Left lung (tissue), 10 donors: ENCODE data around the gene TNNT2. TPM values are rescaled to one million over a fixed set of nuclear protein-coding genes. Genes with fewer than 3 reads are reported as not detected.

ENCODE experiments used
- ATAC-seq: fragments of 200-7000 bp; cut with Tn5 transposase; one replicate; pipeline ENCODE4 v1.9.1; 2020; ENCODE audit warnings: moderate library complexity
- DNase-seq, 4 donors: peaks; one replicate each; pipeline ENCODE4 v3.0.0-alpha.2; 2013 to 2020
- H3K27ac ChIP-seq, 2 donors: fragments of 200-600 bp; sonication (generic) in 1 of 2; one replicate each; pipeline versions ENCODE4 v1.5.0 to v1.8.0; 2020 to 2021
- H3K27me3 ChIP-seq, 2 donors: fragments of 200-600 bp; sonication (generic) in 1 of 2; one replicate each; pipeline versions ENCODE4 v1.5.0 to v1.8.0; 2020 to 2021
- H3K36me3 ChIP-seq, 2 donors: fragments of 200-600 bp; sonication (generic) in 1 of 2; one replicate each; pipeline versions ENCODE4 v1.5.0 to v1.8.0; 2020 to 2021
- H3K4me1 ChIP-seq, 2 donors: fragments of 200-600 bp; one replicate each; pipeline ENCODE4 v1.8.0; 2021
- H3K4me3 ChIP-seq, 2 donors: fragments of 200-600 bp; sonication (generic) in 1 of 2; one replicate each; pipeline versions ENCODE4 v1.5.0 to v1.8.0; 2020 to 2021; ENCODE audit warnings: mild to moderate bottlenecking in 1 of 2
- H3K9me3 ChIP-seq, 2 donors: fragments of 200-600 bp; sonication (generic) in 1 of 2; one replicate each; pipeline versions ENCODE4 v1.5.0 to v1.8.0; 2020 to 2021
- intact Hi-C, 2 donors: fragments of 100-400 bp; cut with DNase I; formaldehyde crosslinking; loops; one replicate each; pipeline versions ENCODE4 v1.11.2 to v1.14.2; 2022
- polyA plus RNA-seq, 6 donors: library from polyadenylated mRNA; unstranded; fragments of 120-200 nt; gene quantifications; one replicate each; pipeline ENCODE4 v1.2.1, GENCODE V29; 2013; ENCODE audit not compliant: insufficient read length in 6 of 6
- total RNA-seq, 2 donors: library from RNA; stranded (reverse); fragmentation: NEBNext Ultra II Directional; extraction: Animal tissue kit (Norgen Biotek cat#: 25700); gene quantifications; one replicate each; pipeline ENCODE4 v1.2.1, GENCODE V29; 2021
- TF ChIP-seq, protein P1 (sequence below), 2 donors: fragments of 200-600 bp; sonication (generic) in 1 of 2; IDR thresholded peaks; one replicate each; pipeline versions ENCODE4 v1.5.0 to v1.8.0; 2021; ENCODE audit warnings: antibody characterized with exemption in 2 of 2
- donor health status: DM: no; HTN: yes; CAD: no.
- donor health status: DM: no; HTN: no; CAD: no.

Gene TNNT2
- total and polyA plus RNA-seq, 8 donors = 3.2 to 6.5 (median 5.1) TPM

DNA sequence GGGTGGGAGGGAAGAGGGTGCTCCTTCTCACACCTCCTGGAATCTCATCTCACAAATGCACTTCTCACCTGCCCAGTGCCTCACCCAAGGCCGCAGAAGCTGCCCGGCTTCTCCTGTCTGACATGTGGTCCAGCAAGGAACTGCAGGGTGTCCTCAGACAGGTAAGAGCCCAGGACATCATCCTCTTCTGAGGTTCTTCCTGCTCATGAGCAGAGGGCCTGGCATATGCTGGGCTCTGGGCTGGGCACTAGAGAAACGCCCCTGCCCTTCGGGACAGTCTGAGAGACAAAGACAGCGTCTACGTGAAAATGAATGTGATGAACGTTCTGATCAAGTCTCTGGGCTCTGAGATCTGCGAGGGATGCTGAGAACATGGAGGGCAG lies 51.8 kb downstream of the TNNT2 start:
- no peak overlapping the region for H3K4me3 ChIP-seq
- no peaks in the 10 kb centered on the region for H3K36me3 ChIP-seq
- TF ChIP-seq, protein P1, sequence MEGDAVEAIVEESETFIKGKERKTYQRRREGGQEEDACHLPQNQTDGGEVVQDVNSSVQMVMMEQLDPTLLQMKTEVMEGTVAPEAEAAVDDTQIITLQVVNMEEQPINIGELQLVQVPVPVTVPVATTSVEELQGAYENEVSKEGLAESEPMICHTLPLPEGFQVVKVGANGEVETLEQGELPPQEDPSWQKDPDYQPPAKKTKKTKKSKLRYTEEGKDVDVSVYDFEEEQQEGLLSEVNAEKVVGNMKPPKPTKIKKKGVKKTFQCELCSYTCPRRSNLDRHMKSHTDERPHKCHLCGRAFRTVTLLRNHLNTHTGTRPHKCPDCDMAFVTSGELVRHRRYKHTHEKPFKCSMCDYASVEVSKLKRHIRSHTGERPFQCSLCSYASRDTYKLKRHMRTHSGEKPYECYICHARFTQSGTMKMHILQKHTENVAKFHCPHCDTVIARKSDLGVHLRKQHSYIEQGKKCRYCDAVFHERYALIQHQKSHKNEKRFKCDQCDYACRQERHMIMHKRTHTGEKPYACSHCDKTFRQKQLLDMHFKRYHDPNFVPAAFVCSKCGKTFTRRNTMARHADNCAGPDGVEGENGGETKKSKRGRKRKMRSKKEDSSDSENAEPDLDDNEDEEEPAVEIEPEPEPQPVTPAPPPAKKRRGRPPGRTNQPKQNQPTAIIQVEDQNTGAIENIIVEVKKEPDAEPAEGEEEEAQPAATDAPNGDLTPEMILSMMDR (IDR thresholded peaks at IDR 0.05) = no peak
- DNase-seq (no peak), ATAC-seq (no peak)
- H3K9me3 ChIP-seq = no peaks in the 10 kb centered on the region
- H3K27me3 ChIP-seq = no peaks in the 10 kb centered on the region
- H3K27ac ChIP-seq = no peak overlapping the region
- peaks cover 5 to 11% of the 10 kb centered on the region in 2 donors for H3K4me1 ChIP-seq
- intact Hi-C loops = no loop called here

DNA sequence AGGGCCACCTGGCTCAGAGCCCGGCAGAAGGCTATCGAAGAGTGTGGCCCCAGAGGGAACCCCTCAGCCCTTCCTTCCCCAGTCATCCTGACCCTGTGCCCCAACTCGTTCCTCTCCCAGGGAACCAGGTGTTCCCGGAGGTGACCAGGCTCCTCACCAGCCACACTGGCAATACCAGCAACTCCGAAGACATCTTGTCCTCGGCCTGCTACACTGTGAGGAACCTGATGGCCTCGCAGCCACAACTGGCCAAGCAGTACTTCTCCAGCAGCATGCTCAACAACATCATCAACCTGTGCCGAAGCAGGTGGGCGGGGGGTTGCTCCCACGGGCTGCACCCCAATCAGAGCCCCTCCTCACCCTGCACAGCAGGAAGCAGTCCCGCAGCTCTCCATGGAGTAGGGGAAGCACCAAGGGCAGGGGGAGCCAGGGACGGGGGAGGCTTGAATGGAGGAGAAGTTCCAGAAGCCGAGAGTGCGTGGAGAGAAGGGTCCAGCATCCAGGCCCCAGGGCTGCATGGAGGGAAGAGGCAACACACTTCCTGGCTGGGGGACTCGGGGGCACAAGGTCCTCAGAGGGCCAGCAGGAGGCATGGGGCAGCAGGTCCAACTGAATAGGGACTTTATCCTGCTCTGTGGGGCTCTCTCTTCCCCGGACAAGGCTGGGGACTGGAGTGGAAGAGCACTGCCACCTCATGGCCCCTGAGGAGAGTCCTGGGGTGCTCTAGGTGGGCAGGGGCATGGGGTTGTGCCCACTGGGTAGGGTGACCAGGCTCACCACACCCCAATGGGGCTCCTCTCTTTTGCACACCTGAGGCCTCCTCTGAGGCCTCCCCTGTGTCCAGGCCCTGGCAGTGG lies 52.4 kb downstream of the TNNT2 start:
- intact Hi-C loops = no loop called here
- Histone ChIP-seq H3K27ac (no peak overlapping the region), H3K4me3 (no peak overlapping the region), H3K4me1 (peaks cover 5 to 7% of the 10 kb centered on the region in 2 donors), H3K9me3 (no peaks in the 10 kb centered on the region), H3K36me3 (no peaks in the 10 kb centered on the region), H3K27me3 (no peaks in the 10 kb centered on the region)
- no peak for DNase-seq
- TF ChIP-seq, protein P1 (IDR thresholded peaks at IDR 0.05) = no peak
- no peak for ATAC-seq

DNA sequence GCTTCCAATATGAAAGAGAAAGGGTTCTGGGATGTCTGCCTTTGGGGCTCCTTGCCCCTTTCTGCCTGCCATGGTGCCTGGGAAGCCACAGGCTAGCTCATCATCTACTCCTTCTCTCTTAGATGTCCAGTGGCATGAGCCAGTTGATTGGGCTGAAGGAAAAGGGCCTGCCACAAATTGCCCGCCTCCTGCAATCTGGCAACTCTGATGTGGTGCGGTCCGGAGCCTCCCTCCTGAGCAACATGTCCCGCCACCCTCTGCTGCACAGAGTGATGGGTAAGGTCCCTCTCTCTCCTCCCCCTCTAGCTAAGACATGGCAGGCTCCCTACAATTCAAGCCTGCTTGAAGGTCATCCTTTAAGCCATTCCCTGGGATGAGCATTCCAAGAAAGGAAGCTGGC lies 53.2 kb downstream of the TNNT2 start:
- DNase-seq = no peak
- H3K4me3 ChIP-seq = no peak overlapping the region
- TF ChIP-seq, protein P1 (IDR thresholded peaks at IDR 0.05) = no peak
- H3K9me3 ChIP-seq = no peaks in the 10 kb centered on the region
- ATAC-seq = no peak
- H3K4me1 ChIP-seq = peaks cover under 1% of the 10 kb centered on the region in 2 donors
- no peaks in the 10 kb centered on the region for H3K36me3 ChIP-seq
- intact Hi-C loops = no loop called here
- no peak overlapping the region for H3K27ac ChIP-seq
- no peaks in the 10 kb centered on the region for H3K27me3 ChIP-seq

DNA sequence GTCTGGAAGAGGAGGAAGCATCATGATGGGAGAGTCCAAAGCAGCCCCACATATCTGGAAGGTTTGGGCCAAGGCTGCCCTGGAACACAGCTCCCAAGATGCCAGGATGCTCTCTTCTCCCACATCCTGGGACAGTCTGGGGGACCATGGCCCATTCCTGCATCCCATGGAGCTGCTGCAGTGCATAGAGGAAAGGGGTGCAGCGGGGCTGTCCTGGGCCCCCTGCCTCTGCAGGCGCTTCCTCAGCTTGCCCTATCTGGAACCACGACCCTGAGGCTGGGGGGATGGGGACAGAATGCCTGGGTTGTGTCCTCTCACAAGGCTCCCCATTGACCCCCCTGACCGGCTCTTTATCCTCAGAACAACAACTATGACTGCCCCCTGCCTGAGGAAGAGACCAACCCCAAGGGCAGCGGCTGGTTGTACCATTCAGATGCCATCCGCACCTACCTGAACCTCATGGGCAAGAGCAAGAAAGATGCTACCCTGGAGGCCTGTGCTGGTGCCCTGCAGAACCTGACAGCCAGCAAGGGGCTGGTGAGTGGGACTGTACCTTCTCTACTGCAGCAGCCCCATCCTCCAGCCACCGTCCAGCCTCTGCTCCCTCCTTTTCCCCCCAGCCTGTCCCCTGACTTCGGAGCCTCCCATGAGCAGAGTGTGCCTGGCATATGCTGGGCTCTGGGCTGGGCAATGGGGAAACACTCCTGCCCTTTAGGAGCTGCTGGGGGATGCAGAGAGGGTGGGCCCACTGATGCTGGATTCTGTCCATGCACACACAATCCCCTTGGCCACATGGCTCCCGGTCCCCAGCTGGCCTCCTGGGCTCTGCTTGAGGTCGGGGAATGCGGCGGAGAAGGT lies 54.6 kb downstream of the TNNT2 start:
- Histone ChIP-seq H3K27me3 (no peaks in the 10 kb centered on the region), H3K36me3 (no peaks in the 10 kb centered on the region), H3K4me3 (no peak overlapping the region), H3K4me1 (no peaks in the 10 kb centered on the region), H3K27ac (no peak overlapping the region), H3K9me3 (no peaks in the 10 kb centered on the region)
- intact Hi-C loops = no loop called here
- DNase-seq = no peak
- TF ChIP-seq, protein P1 (IDR thresholded peaks at IDR 0.05) = no peak
- no peak for ATAC-seq

DNA sequence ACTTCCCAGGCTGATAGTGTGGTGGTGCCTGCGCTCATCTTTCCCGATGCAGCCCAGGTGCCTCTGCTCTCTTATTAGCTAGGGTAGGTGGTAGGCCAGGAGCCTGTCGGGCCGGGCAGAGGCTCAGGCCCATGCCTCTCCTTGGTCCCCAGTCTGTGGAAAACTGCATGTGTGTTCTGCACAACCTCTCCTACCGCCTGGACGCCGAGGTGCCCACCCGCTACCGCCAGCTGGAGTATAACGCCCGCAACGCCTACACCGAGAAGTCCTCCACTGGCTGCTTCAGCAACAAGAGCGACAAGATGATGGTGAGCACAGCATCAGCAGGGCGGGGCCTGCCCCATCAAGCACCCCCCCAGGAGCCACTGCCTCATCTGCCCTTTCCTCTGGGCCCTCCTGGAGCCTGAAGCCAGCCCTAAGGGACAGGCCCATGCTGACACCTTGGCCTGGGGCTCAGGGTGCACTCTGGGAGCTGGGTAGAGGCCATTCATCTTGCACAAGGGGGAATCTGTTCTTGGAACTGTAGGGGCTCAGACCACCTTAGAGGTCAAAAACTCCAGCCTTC lies 55.6 kb downstream of the TNNT2 start:
- Histone ChIP-seq H3K9me3 (no peaks in the 10 kb centered on the region), H3K27me3 (no peaks in the 10 kb centered on the region), H3K4me1 (no peaks in the 10 kb centered on the region), H3K4me3 (no peak overlapping the region), H3K36me3 (no peaks in the 10 kb centered on the region), H3K27ac (no peak overlapping the region)
- DNase-seq (peak in 1 of 4 donors; percentile 16), ATAC-seq (no peak)
- intact Hi-C loops = no loop called here
- TF ChIP-seq, protein P1 (IDR thresholded peaks at IDR 0.05) = no peak
